ENCODE results near the gene MSH3.

DNA sequence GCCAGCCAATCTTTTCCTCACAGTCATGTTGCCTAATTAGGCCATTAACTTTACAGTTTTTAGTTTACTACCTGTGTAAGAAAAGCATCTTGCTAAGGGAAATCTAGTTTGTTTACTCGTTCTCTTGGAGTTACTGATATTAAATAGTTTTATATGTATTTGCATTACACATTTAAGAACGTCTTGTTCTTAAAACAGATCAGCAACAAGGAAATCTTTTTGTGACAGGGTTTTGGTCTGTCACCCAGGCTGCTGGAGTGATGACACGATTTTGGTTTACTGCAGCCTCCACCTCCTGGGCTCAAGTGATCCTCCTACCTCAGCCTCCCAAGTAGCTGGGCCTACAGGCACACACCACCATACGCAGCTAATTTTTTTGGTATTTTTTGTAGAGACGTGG is 29.2 kb upstream of the MSH3 start:
- TF ChIP-seq, protein P1, sequence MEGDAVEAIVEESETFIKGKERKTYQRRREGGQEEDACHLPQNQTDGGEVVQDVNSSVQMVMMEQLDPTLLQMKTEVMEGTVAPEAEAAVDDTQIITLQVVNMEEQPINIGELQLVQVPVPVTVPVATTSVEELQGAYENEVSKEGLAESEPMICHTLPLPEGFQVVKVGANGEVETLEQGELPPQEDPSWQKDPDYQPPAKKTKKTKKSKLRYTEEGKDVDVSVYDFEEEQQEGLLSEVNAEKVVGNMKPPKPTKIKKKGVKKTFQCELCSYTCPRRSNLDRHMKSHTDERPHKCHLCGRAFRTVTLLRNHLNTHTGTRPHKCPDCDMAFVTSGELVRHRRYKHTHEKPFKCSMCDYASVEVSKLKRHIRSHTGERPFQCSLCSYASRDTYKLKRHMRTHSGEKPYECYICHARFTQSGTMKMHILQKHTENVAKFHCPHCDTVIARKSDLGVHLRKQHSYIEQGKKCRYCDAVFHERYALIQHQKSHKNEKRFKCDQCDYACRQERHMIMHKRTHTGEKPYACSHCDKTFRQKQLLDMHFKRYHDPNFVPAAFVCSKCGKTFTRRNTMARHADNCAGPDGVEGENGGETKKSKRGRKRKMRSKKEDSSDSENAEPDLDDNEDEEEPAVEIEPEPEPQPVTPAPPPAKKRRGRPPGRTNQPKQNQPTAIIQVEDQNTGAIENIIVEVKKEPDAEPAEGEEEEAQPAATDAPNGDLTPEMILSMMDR (IDR thresholded peaks at IDR 0.05; ENCODE audit: low read length), result no peak
- TF ChIP-seq EZH2 (optimal IDR thresholded peaks at IDR 0.05; ENCODE audit: low read depth, low read length), result no peak
- no peak for TF ChIP-seq EZH2phosphoT487 (IDR thresholded peaks at IDR 0.05; ENCODE audit: low read length)
